GM21717 (cell line): ENCODE measurements around the gene SPTLC1.
"Not testable (repeated sequence)": the region's sequence is repeated elsewhere in the genome, so short reads cannot be mapped to it uniquely, and the experiment has no call there.

ENCODE experiments used
- ATAC-seq: cut with Tn5 transposase; IDR thresholded peaks from one replicate; pipeline ENCODE4 v1.9.1; 2021; ENCODE audit warnings: mild to moderate bottlenecking, moderate library complexity; ENCODE audit not compliant: unreplicated experiment

SPTLC1 gene

GRCh38 chr9:92033991-92034390 lies 81.2 kb downstream of the SPTLC1 start:
- ATAC-seq, result no peak

- ATAC-seq, result no peak
These were observed 81.9 kb downstream of the SPTLC1 start for GRCh38 chr9:92033307-92033706.

- no peak for ATAC-seq
These were observed 82.3 kb downstream of the SPTLC1 start for GRCh38 chr9:92032891-92033290.

GRCh38 chr9:92030367-92030766 lies 84.8 kb downstream of the SPTLC1 start:
- no peak for ATAC-seq

GRCh38 chr9:92029553-92029952 lies 85.7 kb downstream of the SPTLC1 start:
- ATAC-seq, result no peak

GRCh38 chr9:92026206-92027002 lies 88.8 kb downstream of the SPTLC1 start:
- ATAC-seq, result no peak

- ATAC-seq, result not testable (repeated sequence)
These were observed 93.2 kb downstream of the SPTLC1 start for GRCh38 chr9:92021785-92022541.

GRCh38 chr9:92019658-92020057 lies 95.6 kb downstream of the SPTLC1 start:
- no peak for ATAC-seq

- ATAC-seq, result no peak
These were observed 104.3 kb downstream of the SPTLC1 start for GRCh38 chr9:92010705-92011536.

GRCh38 chr9:92010253-92010652 lies 105.0 kb downstream of the SPTLC1 start:
- ATAC-seq, result not testable (repeated sequence)

- no peak for ATAC-seq
These were observed 107.2 kb downstream of the SPTLC1 start for GRCh38 chr9:92008041-92008440.

GRCh38 chr9:92004045-92004392 lies 111.2 kb downstream of the SPTLC1 start:
- no peak for ATAC-seq

GRCh38 chr9:92003308-92004044 lies 111.7 kb downstream of the SPTLC1 start:
- no peak for ATAC-seq

- not testable (repeated sequence) for ATAC-seq
These were observed 113.3 kb downstream of the SPTLC1 start for GRCh38 chr9:92001948-92002347.

- ATAC-seq, result no peak
These were observed 114.0 kb downstream of the SPTLC1 start for GRCh38 chr9:92001244-92001643.

- ATAC-seq, result no peak
These were observed 120.1 kb downstream of the SPTLC1 start for GRCh38 chr9:91995000-91995655.

GRCh38 chr9:91994422-91994821 lies 120.8 kb downstream of the SPTLC1 start:
- no peak for ATAC-seq

- no peak for ATAC-seq
These were observed 122.7 kb downstream of the SPTLC1 start for GRCh38 chr9:91992461-91993041.

GRCh38 chr9:91991721-91992341 lies 123.4 kb downstream of the SPTLC1 start:
- ATAC-seq, result no peak
